ENCODE results near the gene DEPDC5. TPM values are rescaled to one million over a fixed set of nuclear protein-coding genes. Genes with fewer than 3 reads are reported as not detected.
"Not testable (repeated sequence)": the region's sequence is repeated elsewhere in the genome, so short reads cannot be mapped to it uniquely, and the experiment has no call there.

The DEPDC5 gene
- polyA plus RNA-seq, 1 experiment = 14.3 TPM

GRCh38 chr22:31812977-31813605, 59.3 kb downstream of the DEPDC5 start:
- ChIA-PET CTCF (interaction anchor here (1.1 kb wide), 1 partner anchor 157 kb away, joined by 3 read pairs; no protein-coding TSS in a partner anchor), POLR2A (no interaction called here)
- no peak overlapping the region for H3K27ac ChIP-seq (ENCODE audit: low read depth, low read length)
- H3K9me3 ChIP-seq (ENCODE audit: control insufficient read depth, insufficient read depth, low read length) = no peaks in the 10 kb centered on the region
- no peak overlapping the region for H3K4me3 ChIP-seq (ENCODE audit: low read depth, low read length)
- DNase-seq (ENCODE audit: low read depth, low spot score) = no peak
- no peak for TF ChIP-seq CTCF (IDR thresholded peaks at IDR 0.05; ENCODE audit: low read depth, low read length)
- H3K27me3 ChIP-seq (ENCODE audit: control insufficient read depth, insufficient read depth, low read length) = no peaks in the 10 kb centered on the region

DNA sequence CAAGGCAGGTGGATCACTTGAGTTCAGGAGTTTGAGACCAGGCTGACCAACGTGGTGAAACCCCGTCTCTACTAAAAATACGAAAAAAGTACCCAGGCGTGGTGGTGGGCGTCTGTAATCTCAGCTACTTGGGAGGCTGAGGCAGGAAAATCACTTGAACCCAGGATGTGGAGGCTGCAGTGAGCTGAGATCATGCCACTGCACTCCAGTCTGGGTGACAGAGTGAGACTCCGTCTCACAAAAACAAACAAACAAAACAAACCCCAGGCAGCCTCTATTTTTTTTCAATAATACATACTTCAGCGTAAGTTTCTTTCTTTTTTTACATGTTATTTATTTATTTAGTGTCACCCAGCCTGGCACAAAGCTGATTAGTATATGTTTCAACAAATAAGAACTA, 60.1 kb downstream of the DEPDC5 start:
- POLR2A ChIA-PET; H3K4me3 ChIP-seq (ENCODE audit: low read depth, low read length); H3K9me3 ChIP-seq (ENCODE audit: control insufficient read depth, insufficient read depth, low read length); H3K27me3 ChIP-seq (ENCODE audit: control insufficient read depth, insufficient read depth, low read length); H3K27ac ChIP-seq (ENCODE audit: low read depth, low read length); DNase-seq (ENCODE audit: low read depth, low spot score): not testable (repeated sequence)
- CTCF ChIA-PET = interaction anchor here (1.1 kb wide), 1 partner anchor 156 kb away, joined by 3 read pairs; no protein-coding TSS in a partner anchor

- no peak overlapping the region for H3K4me3 ChIP-seq (ENCODE audit: low read depth, low read length)
- no peaks in the 10 kb centered on the region for H3K9me3 ChIP-seq (ENCODE audit: control insufficient read depth, insufficient read depth, low read length)
- CTCF ChIA-PET = interaction anchor here (1.4 kb wide), 1 partner anchor 149 kb away, joined by 4 read pairs; no protein-coding TSS in a partner anchor
- H3K27me3 ChIP-seq (ENCODE audit: control insufficient read depth, insufficient read depth, low read length) = no peaks in the 10 kb centered on the region
- DNase-seq (ENCODE audit: low read depth, low spot score) = no peak
- TF ChIP-seq CTCF (IDR thresholded peaks at IDR 0.05; ENCODE audit: low read depth, low read length) = no peak
- no peak overlapping the region for H3K27ac ChIP-seq (ENCODE audit: low read depth, low read length)
- POLR2A ChIA-PET = interaction anchor here (0.6 kb wide), 1 partner anchor 367 kb away, joined by 3 read pairs; no protein-coding TSS in a partner anchor
Measured at GRCh38 chr22:31814942-31815341, 61.1 kb downstream of the DEPDC5 start.

- not testable (repeated sequence) for H3K4me3 ChIP-seq (ENCODE audit: low read depth, low read length); H3K27ac ChIP-seq (ENCODE audit: low read depth, low read length); H3K27me3 ChIP-seq (ENCODE audit: control insufficient read depth, insufficient read depth, low read length); DNase-seq (ENCODE audit: low read depth, low spot score); H3K9me3 ChIP-seq (ENCODE audit: control insufficient read depth, insufficient read depth, low read length)
- ChIA-PET POLR2A (interaction anchor here (0.6 kb wide), 1 partner anchor 368 kb away, joined by 3 read pairs; no protein-coding TSS in a partner anchor), CTCF (interaction anchor here (1.4 kb wide), 1 partner anchor 149 kb away, joined by 4 read pairs; no protein-coding TSS in a partner anchor)
Measured at GRCh38 chr22:31815383-31815814, 61.6 kb downstream of the DEPDC5 start.

DNA sequence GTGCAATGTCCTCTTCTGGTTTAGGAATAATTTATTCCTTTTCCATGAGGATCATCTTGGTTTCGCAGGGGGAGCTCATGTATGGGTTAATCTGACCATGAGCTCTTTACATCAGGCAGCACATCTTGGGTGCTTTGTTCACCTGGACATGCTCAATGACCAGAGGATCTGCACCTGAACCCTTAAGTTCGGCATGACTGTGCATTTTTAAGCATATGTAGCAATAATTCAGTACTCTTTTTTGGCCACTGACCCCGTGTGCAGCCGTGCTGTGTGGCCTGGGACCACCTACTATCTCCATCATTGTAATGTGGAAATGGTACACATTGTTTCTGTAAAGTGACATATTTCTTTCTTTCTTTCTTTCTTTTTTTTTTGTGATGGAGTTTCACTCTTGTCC, 62.9 kb downstream of the DEPDC5 start:
- CTCF ChIA-PET = interaction anchor here (0.6 kb wide), 1 partner anchor 150 kb away, joined by 3 read pairs; no protein-coding TSS in a partner anchor
- POLR2A ChIA-PET = no interaction called here

More for the DNA sequence above, 62.9 kb downstream of the DEPDC5 start:
- TF ChIP-seq CTCF (IDR thresholded peaks at IDR 0.05; ENCODE audit: low read depth, low read length) = no peak
- no peak overlapping the region for H3K4me3 ChIP-seq (ENCODE audit: low read depth, low read length)
- H3K27ac ChIP-seq (ENCODE audit: low read depth, low read length) = no peak overlapping the region
- no peak for DNase-seq (ENCODE audit: low read depth, low spot score)
- H3K27me3 ChIP-seq (ENCODE audit: control insufficient read depth, insufficient read depth, low read length) = no peaks in the 10 kb centered on the region
- H3K9me3 ChIP-seq (ENCODE audit: control insufficient read depth, insufficient read depth, low read length) = no peaks in the 10 kb centered on the region

Data from AG04450 (cell line).